Rectal smooth muscle tissue (tissue), 1 donor: ENCODE data around the gene VAT1L.

Experiments
- H3K27ac ChIP-seq: one replicate; pipeline ENCODE4 v1.7.0; 2013; ENCODE audit warnings: low read depth, low read length, inconsistent platforms
- H3K27me3 ChIP-seq: one replicate; pipeline ENCODE4 v1.7.0; 2013; ENCODE audit warnings: low read length; ENCODE audit not compliant: control insufficient read depth, insufficient read depth
- H3K36me3 ChIP-seq: one replicate; pipeline ENCODE4 v1.7.0; 2013; ENCODE audit warnings: low read length; ENCODE audit not compliant: control insufficient read depth, insufficient read depth
- H3K4me1 ChIP-seq: one replicate; pipeline ENCODE4 v1.7.0; 2013; ENCODE audit warnings: low read length; ENCODE audit not compliant: control insufficient read depth, insufficient read depth
- H3K4me3 ChIP-seq: one replicate; pipeline ENCODE4 v1.7.0; 2013; ENCODE audit warnings: low read length
- H3K9ac ChIP-seq: one replicate; pipeline ENCODE4 v1.7.0; 2013; ENCODE audit warnings: low read length

Gene VAT1L

GRCh38 chr16:77788181-77789084 is at the start of gene VAT1L:
VAT1L (plus strand) TSS chr16:77788564; CDS start chr16:77788683, 119 bp downstream.
- H3K27ac ChIP-seq, result no peak within 1 kb of the TSS
- H3K27me3 ChIP-seq, result peaks cover 4% of the 10 kb centered on the region
- no peaks in the 10 kb centered on the region for H3K36me3 ChIP-seq
- peak within 1 kb of the TSS; percentile 47 for H3K9ac ChIP-seq
- H3K4me1 ChIP-seq, result no peaks in the 10 kb centered on the region
- peak within 1 kb of the TSS; percentile 58 for H3K4me3 ChIP-seq

GRCh38 chr16:77738706-77739558 is 49.4 kb upstream of the VAT1L start:
- H3K36me3 ChIP-seq, result no peaks in the 10 kb centered on the region
- H3K4me1 ChIP-seq, result no peaks in the 10 kb centered on the region
- no peak overlapping the region for H3K9ac ChIP-seq
- no peaks in the 10 kb centered on the region for H3K27me3 ChIP-seq
- H3K4me3 ChIP-seq, result no peak overlapping the region
- H3K27ac ChIP-seq, result no peak overlapping the region

- Histone ChIP-seq H3K9ac (no peak overlapping the region), H3K27ac (no peak overlapping the region), H3K27me3 (no peaks in the 10 kb centered on the region), H3K36me3 (no peaks in the 10 kb centered on the region), H3K4me3 (no peak overlapping the region), H3K4me1 (no peaks in the 10 kb centered on the region)
Measured at GRCh38 chr16:77739559-77739892, 48.8 kb upstream of the VAT1L start.

GRCh38 chr16:77744141-77744540 is 44.2 kb upstream of the VAT1L start:
- Histone ChIP-seq H3K4me1 (no peaks in the 10 kb centered on the region), H3K4me3 (no peak overlapping the region), H3K36me3 (no peaks in the 10 kb centered on the region), H3K9ac (no peak overlapping the region), H3K27ac (no peak overlapping the region), H3K27me3 (no peaks in the 10 kb centered on the region)

- H3K27me3 ChIP-seq, result no peaks in the 10 kb centered on the region
- H3K4me3 ChIP-seq, result no peak overlapping the region
- no peak overlapping the region for H3K27ac ChIP-seq
- H3K4me1 ChIP-seq, result no peaks in the 10 kb centered on the region
- no peak overlapping the region for H3K9ac ChIP-seq
- H3K36me3 ChIP-seq, result no peaks in the 10 kb centered on the region
Measured at GRCh38 chr16:77745972-77746371, 42.4 kb upstream of the VAT1L start.

GRCh38 chr16:77748421-77749005 is 39.9 kb upstream of the VAT1L start:
- Histone ChIP-seq H3K9ac (no peak overlapping the region), H3K4me1 (no peaks in the 10 kb centered on the region), H3K27me3 (no peaks in the 10 kb centered on the region), H3K4me3 (no peak overlapping the region), H3K36me3 (no peaks in the 10 kb centered on the region), H3K27ac (no peak overlapping the region)

- Histone ChIP-seq H3K9ac (no peak overlapping the region), H3K4me1 (no peaks in the 10 kb centered on the region), H3K27ac (no peak overlapping the region), H3K4me3 (no peak overlapping the region), H3K36me3 (no peaks in the 10 kb centered on the region), H3K27me3 (no peaks in the 10 kb centered on the region)
Measured at GRCh38 chr16:77749415-77749814, 38.9 kb upstream of the VAT1L start.

- Histone ChIP-seq H3K27ac (no peak overlapping the region), H3K9ac (no peak overlapping the region), H3K4me3 (no peak overlapping the region), H3K4me1 (no peaks in the 10 kb centered on the region), H3K27me3 (no peaks in the 10 kb centered on the region), H3K36me3 (no peaks in the 10 kb centered on the region)
Measured at GRCh38 chr16:77758046-77758445, 30.3 kb upstream of the VAT1L start.

- Histone ChIP-seq H3K36me3 (no peaks in the 10 kb centered on the region), H3K9ac (no peak overlapping the region), H3K4me3 (no peak overlapping the region), H3K4me1 (no peaks in the 10 kb centered on the region), H3K27ac (no peak overlapping the region), H3K27me3 (no peaks in the 10 kb centered on the region)
Measured at GRCh38 chr16:77758508-77758907, 29.9 kb upstream of the VAT1L start.

GRCh38 chr16:77759201-77759600 is 29.2 kb upstream of the VAT1L start:
- no peaks in the 10 kb centered on the region for H3K36me3 ChIP-seq
- no peaks in the 10 kb centered on the region for H3K27me3 ChIP-seq
- H3K4me3 ChIP-seq, result no peak overlapping the region
- H3K9ac ChIP-seq, result no peak overlapping the region
- H3K4me1 ChIP-seq, result no peaks in the 10 kb centered on the region
- H3K27ac ChIP-seq, result no peak overlapping the region

- H3K27me3 ChIP-seq, result no peaks in the 10 kb centered on the region
- no peak overlapping the region for H3K4me3 ChIP-seq
- no peak overlapping the region for H3K9ac ChIP-seq
- H3K4me1 ChIP-seq, result no peaks in the 10 kb centered on the region
- no peak overlapping the region for H3K27ac ChIP-seq
- H3K36me3 ChIP-seq, result no peaks in the 10 kb centered on the region
Measured at GRCh38 chr16:77759821-77760220, 28.5 kb upstream of the VAT1L start.

GRCh38 chr16:77760800-77761199 is 27.6 kb upstream of the VAT1L start:
- Histone ChIP-seq H3K36me3 (no peaks in the 10 kb centered on the region), H3K9ac (no peak overlapping the region), H3K27ac (no peak overlapping the region), H3K4me1 (no peaks in the 10 kb centered on the region), H3K27me3 (no peaks in the 10 kb centered on the region), H3K4me3 (no peak overlapping the region)
